H1 (cell line): ENCODE measurements around the gene SLC6A17.

Source experiments
- CTCF ChIP-seq, 3 experiments: IDR thresholded peaks; 1 replicate in 2 of 3; 2 replicates in 1 of 3; pipeline versions ENCODE4 v1.5.1 to v1.6.1; 2011; ENCODE audit warnings: low read length in 3 of 3, mild to moderate bottlenecking in 3 of 3, inconsistent platforms in 2 of 3, low read depth in 1 of 3, moderate library complexity in 1 of 3; ENCODE audit not compliant: insufficient read depth in 1 of 3; ENCODE audit errors: control extremely low read depth in 1 of 3
- RAD21 ChIP-seq, 2 experiments: IDR thresholded peaks in 1 of 2; conservative IDR thresholded peaks in 1 of 2; 2 replicates each; pipeline ENCODE4 v1.6.1; 2011; ENCODE audit warnings: low read depth in 2 of 2, low read length in 2 of 2, improper control_type of control experiment in 1 of 2, inconsistent platforms in 1 of 2, mild to moderate bottlenecking in 1 of 2, moderate library complexity in 1 of 2
- RBBP5 ChIP-seq: IDR thresholded peaks from 2 replicates; pipeline ENCODE4 v1.7.1; 2012; ENCODE audit warnings: low read depth, mild to moderate bottlenecking, inconsistent platforms, low read length, moderate library complexity, borderline replicate concordance

DNA sequence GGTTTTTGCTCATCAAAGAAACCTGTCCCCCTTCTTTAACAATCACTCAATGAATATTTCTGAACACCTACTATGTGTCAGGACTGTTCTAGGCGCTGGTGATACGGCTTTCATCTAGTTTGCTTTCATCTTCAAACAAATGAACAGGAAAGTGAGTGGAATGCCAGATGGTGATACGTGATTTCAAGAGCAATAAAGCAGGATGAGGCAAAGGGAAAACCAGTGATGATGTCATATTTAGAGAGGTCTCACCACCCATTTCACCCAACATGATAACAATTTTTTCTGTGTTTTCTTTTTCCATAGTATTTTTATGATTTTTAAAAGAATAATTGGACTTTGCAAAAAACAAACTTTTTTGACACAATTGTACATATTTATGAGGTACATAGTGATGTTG, 11.3 kb upstream of the SLC6A17 start:
- TF ChIP-seq CTCF (IDR thresholded peaks at IDR 0.05; ENCODE audit: control extremely low read depth in 1 of 3, insufficient read depth in 1 of 3, low read depth in 1 of 3, low read length in 3 of 3) (no peak), RAD21 (IDR thresholded peaks at IDR 0.05 in 1 of 2, conservative IDR thresholded peaks at IDR 0.05 in 1 of 2; ENCODE audit: low read depth in 2 of 2, low read length in 2 of 2) (no peak), RBBP5 (no peak)
